H9 (cell line): Measurements from ENCODE around the gene CCR2. TPM values are rescaled to one million over a fixed set of nuclear protein-coding genes. Genes with fewer than 3 reads are reported as not detected.

ENCODE experiments used
- DNase-seq: peaks from one replicate; pipeline ENCODE4 v3.0.0-alpha.2; 2017
- H2AFZ ChIP-seq: one replicate; pipeline ENCODE4 v1.6.1; 2013; ENCODE audit warnings: mild to moderate bottlenecking, low read length, control low read depth, moderate library complexity
- H2AK5ac ChIP-seq: 2 replicates; pipeline ENCODE4 v1.6.1; 2013; ENCODE audit warnings: low read length, control low read depth, mixed read lengths; ENCODE audit not compliant: insufficient read length
- H2BK120ac ChIP-seq: one replicate; pipeline ENCODE4 v1.6.1; 2013; ENCODE audit warnings: low read depth, mild to moderate bottlenecking, low read length, control low read depth, inconsistent platforms; ENCODE audit not compliant: poor library complexity, severe bottlenecking
- H2BK12ac ChIP-seq: 2 replicates; pipeline ENCODE4 v1.6.1; 2013; ENCODE audit warnings: low read length, control low read depth, mixed read lengths, low read depth; ENCODE audit not compliant: insufficient read length
- H2BK15ac ChIP-seq: 2 replicates; pipeline ENCODE4 v1.6.1; 2013; ENCODE audit warnings: low read depth, low read length, control low read depth
- H2BK20ac ChIP-seq: one replicate; pipeline ENCODE4 v1.6.1; 2013; ENCODE audit warnings: low read depth, mild to moderate bottlenecking, low read length, control low read depth, inconsistent platforms; ENCODE audit not compliant: poor library complexity, severe bottlenecking
- H2BK5ac ChIP-seq: 2 replicates; pipeline ENCODE4 v1.6.1; 2013; ENCODE audit warnings: low read length, control low read depth, mixed read lengths; ENCODE audit not compliant: insufficient read length
- H3K14ac ChIP-seq: 2 replicates; pipeline ENCODE4 v1.6.1; 2013; ENCODE audit warnings: low read length, control low read depth; ENCODE audit not compliant: insufficient read depth
- H3K18ac ChIP-seq: 2 replicates; pipeline ENCODE4 v1.6.1; 2013; ENCODE audit warnings: low read depth, mild to moderate bottlenecking, mixed read lengths, low read length, control low read depth; ENCODE audit not compliant: insufficient read length
- H3K23ac ChIP-seq: 2 replicates; pipeline ENCODE4 v1.6.1; 2013; ENCODE audit warnings: low read length, control low read depth, mixed read lengths, low read depth; ENCODE audit not compliant: insufficient read length
- H3K23me2 ChIP-seq: 2 replicates; pipeline ENCODE4 v1.6.1; 2013; ENCODE audit warnings: low read depth, mild to moderate bottlenecking, mixed read lengths, low read length, control low read depth; ENCODE audit not compliant: insufficient read length, poor library complexity, severe bottlenecking
- H3K27ac ChIP-seq: 2 replicates; pipeline ENCODE4 v1.5.1; 2013; ENCODE audit warnings: low read length, control low read depth, mixed read lengths, low read depth; ENCODE audit not compliant: insufficient read length
- H3K27me3 ChIP-seq: 2 replicates; pipeline ENCODE4 v1.6.1; 2013; ENCODE audit warnings: low read length, control low read depth, inconsistent platforms; ENCODE audit not compliant: insufficient read depth
- H3K4ac ChIP-seq: 2 replicates; pipeline ENCODE4 v1.6.1; 2013; ENCODE audit warnings: low read depth, mild to moderate bottlenecking, control low read depth, inconsistent platforms, low read length, moderate library complexity
- H3K4me1 ChIP-seq: 2 replicates; pipeline ENCODE4 v1.6.1; 2013; ENCODE audit warnings: low read length, control low read depth, inconsistent platforms; ENCODE audit not compliant: insufficient read depth
- H3K4me2 ChIP-seq: 2 replicates; pipeline ENCODE4 v1.6.1; 2013; ENCODE audit warnings: low read length, control low read depth, mixed read lengths; ENCODE audit not compliant: insufficient read length, insufficient read depth
- H3K56ac ChIP-seq: 2 replicates; pipeline ENCODE4 v1.6.1; 2013; ENCODE audit warnings: low read depth, mild to moderate bottlenecking, mixed read lengths, low read length, control low read depth; ENCODE audit not compliant: insufficient read length
- H3K79me1 ChIP-seq: 2 replicates; pipeline ENCODE4 v1.6.1; 2013; ENCODE audit warnings: low read depth, mild to moderate bottlenecking, moderate library complexity, low read length, control low read depth, inconsistent platforms; ENCODE audit not compliant: insufficient read depth, poor library complexity, severe bottlenecking
- H3K79me2 ChIP-seq: 2 replicates; pipeline ENCODE4 v1.6.1; 2013; ENCODE audit warnings: low read length, control low read depth, inconsistent platforms; ENCODE audit not compliant: insufficient read depth
- H3K9ac ChIP-seq: 2 replicates; pipeline ENCODE4 v1.6.1; 2013; ENCODE audit warnings: low read length, control low read depth, mixed read lengths; ENCODE audit not compliant: insufficient read length; ENCODE audit errors: extremely low read depth
- H3K9me3 ChIP-seq: one replicate; pipeline ENCODE4 v1.6.1; 2013; ENCODE audit warnings: low read depth, low read length, inconsistent platforms; ENCODE audit not compliant: control insufficient read depth
- H3T11ph ChIP-seq: one replicate; pipeline ENCODE4 v1.6.1; 2013; ENCODE audit warnings: mild to moderate bottlenecking, low read length, control low read depth, inconsistent platforms
- H4K20me1 ChIP-seq: one replicate; pipeline ENCODE4 v1.6.1; 2013; ENCODE audit not compliant: control insufficient read depth, insufficient read length, insufficient read depth
- H4K5ac ChIP-seq: 2 replicates; pipeline ENCODE4 v1.6.1; 2013; ENCODE audit warnings: low read depth, mild to moderate bottlenecking, mixed read lengths, low read length, control low read depth; ENCODE audit not compliant: insufficient read length
- H4K8ac ChIP-seq: replicated peaks from 2 replicates; pipeline ENCODE4 v1.6.1; 2013; ENCODE audit warnings: low read length, control low read depth, mixed read lengths, low read depth; ENCODE audit not compliant: insufficient read length
- H4K91ac ChIP-seq: 2 replicates; pipeline ENCODE4 v1.6.1; 2013; ENCODE audit warnings: low read depth, mild to moderate bottlenecking, moderate library complexity, mixed read lengths, low read length, control low read depth; ENCODE audit not compliant: insufficient read length
- H3K27ac Mint-ChIP-seq, 3 experiments: 2 replicates in 2 of 3; 3 replicates in 1 of 3; pipeline ENCODE4 v1.8.0; 2020 to 2021; ENCODE audit warnings: mixed read lengths in 3 of 3, mild to moderate bottlenecking in 1 of 3, moderate library complexity in 1 of 3
- H3K27me3 Mint-ChIP-seq: 2 replicates; pipeline ENCODE4 v1.8.0; 2021; ENCODE audit warnings: low read depth, mild to moderate bottlenecking, moderate library complexity, mixed read lengths
- H3K36me3 Mint-ChIP-seq, 3 experiments: 2 replicates in 2 of 3; 3 replicates in 1 of 3; pipeline ENCODE4 v1.8.0; 2020 to 2021; ENCODE audit warnings: low read depth in 3 of 3, mixed read lengths in 3 of 3; ENCODE audit not compliant: insufficient read depth in 1 of 3
- H3K4me1 Mint-ChIP-seq, 2 experiments: 2 replicates each; pipeline ENCODE4 v1.8.0; 2020; ENCODE audit warnings: mixed read lengths in 2 of 2
- H3K4me3 Mint-ChIP-seq, 2 experiments: 2 replicates in 1 of 2; 3 replicates in 1 of 2; pipeline ENCODE4 v1.8.0; 2020 to 2021; ENCODE audit warnings: mild to moderate bottlenecking in 2 of 2, mixed read lengths in 2 of 2, moderate library complexity in 1 of 2
- H3K9me3 Mint-ChIP-seq, 2 experiments: 2 replicates in 1 of 2; 3 replicates in 1 of 2; pipeline ENCODE4 v1.8.0; 2020; ENCODE audit warnings: mild to moderate bottlenecking in 2 of 2, mixed read lengths in 2 of 2, moderate library complexity in 1 of 2
- WGBS: extraction: QIAGEN DNeasy Blood & Tissue Kit; methylation state at CpG from one replicate; pipeline ENCODE4 v1.1.7; 2013; ENCODE audit warnings: missing lambda C conversion rate, low lambda C conversion rate, mixed read lengths; ENCODE audit not compliant: insufficient read length; ENCODE audit errors: extremely low coverage; 5-methylcytosine and 5-hydroxymethylcytosine counted together
- long read RNA-seq: library from polyadenylated mRNA; unstranded; transcript quantifications from one replicate; pipeline ENCODE4 v2.0.0, GENCODE V29; 2020
- total RNA-seq: library from RNA; stranded (reverse); gene quantifications from 2 replicates; pipeline ENCODE4 v1.2.1, GENCODE V29; 2021
- TF ChIP-seq, protein P1 (sequence below): fragments of 200-600 bp; sonication (generic); conservative IDR thresholded peaks from 3 replicates; pipeline ENCODE4 v1.8.0; 2021; ENCODE audit warnings: antibody characterized with exemption, mild to moderate bottlenecking

Gene CCR2
- not detected in 2 replicates for total RNA-seq
- long read RNA-seq: 0 reads

GRCh38 chr3:46353647-46354410 is at the start of gene CCR2:
Gene CCR2 (plus strand): TSS chr3:46354111. CDS start chr3:46357528, 3,417 bp downstream.
- Histone ChIP-seq H2BK5ac (no peak within 1 kb of the TSS), H3K9me3 (no peaks in the 10 kb centered on the region), H2BK120ac (no peak within 1 kb of the TSS), H3K27ac (no peak within 1 kb of the TSS), H4K8ac (no peak within 1 kb of the TSS), H2BK20ac (no peak within 1 kb of the TSS), H3K23ac (no peak within 1 kb of the TSS), H3T11ph (no peak within 1 kb of the TSS), H2BK15ac (no peak within 1 kb of the TSS), H2AFZ (no peak within 1 kb of the TSS), H3K4me1 (0 out of 2 replicates have a peak, but pooled peaks cover 2% of the 10 kb centered on the region), H3K18ac (no peak within 1 kb of the TSS), H3K79me1 (no peaks in the 10 kb centered on the region), H3K14ac (no peak within 1 kb of the TSS; the same call in 1 of the 2 replicates), H4K5ac (no peak within 1 kb of the TSS), H2BK12ac (no peak within 1 kb of the TSS), H3K27me3 (no peaks in the 10 kb centered on the region; the same call in 1 of the 2 replicates), H3K56ac (no peak within 1 kb of the TSS), H3K4me2 (no peak within 1 kb of the TSS), H4K91ac (no peak within 1 kb of the TSS), H3K9ac (no peak within 1 kb of the TSS), H4K20me1 (no peaks in the 10 kb centered on the region), H2AK5ac (no peak within 1 kb of the TSS), H3K4ac (no peak within 1 kb of the TSS), H3K79me2 (no peaks in the 10 kb centered on the region), H3K23me2 (no peaks in the 10 kb centered on the region)
- DNase-seq: no peak
- WGBS: no CpG with 5 or more reads among the region's 7 CpGs
- H3K4me3 Mint-ChIP-seq: no peak within 1 kb of the TSS
- TF ChIP-seq, protein P1, sequence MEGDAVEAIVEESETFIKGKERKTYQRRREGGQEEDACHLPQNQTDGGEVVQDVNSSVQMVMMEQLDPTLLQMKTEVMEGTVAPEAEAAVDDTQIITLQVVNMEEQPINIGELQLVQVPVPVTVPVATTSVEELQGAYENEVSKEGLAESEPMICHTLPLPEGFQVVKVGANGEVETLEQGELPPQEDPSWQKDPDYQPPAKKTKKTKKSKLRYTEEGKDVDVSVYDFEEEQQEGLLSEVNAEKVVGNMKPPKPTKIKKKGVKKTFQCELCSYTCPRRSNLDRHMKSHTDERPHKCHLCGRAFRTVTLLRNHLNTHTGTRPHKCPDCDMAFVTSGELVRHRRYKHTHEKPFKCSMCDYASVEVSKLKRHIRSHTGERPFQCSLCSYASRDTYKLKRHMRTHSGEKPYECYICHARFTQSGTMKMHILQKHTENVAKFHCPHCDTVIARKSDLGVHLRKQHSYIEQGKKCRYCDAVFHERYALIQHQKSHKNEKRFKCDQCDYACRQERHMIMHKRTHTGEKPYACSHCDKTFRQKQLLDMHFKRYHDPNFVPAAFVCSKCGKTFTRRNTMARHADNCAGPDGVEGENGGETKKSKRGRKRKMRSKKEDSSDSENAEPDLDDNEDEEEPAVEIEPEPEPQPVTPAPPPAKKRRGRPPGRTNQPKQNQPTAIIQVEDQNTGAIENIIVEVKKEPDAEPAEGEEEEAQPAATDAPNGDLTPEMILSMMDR: no peak
- H3K36me3 Mint-ChIP-seq: no peaks in the 10 kb centered on the region
- H3K27me3 Mint-ChIP-seq: peaks cover 24% of the 10 kb centered on the region
- H3K4me1 Mint-ChIP-seq: peaks cover 7 to 10% of the 10 kb centered on the region in 2 experiments
- no peak within 1 kb of the TSS for H3K27ac Mint-ChIP-seq
- H3K9me3 Mint-ChIP-seq: no peaks in the 10 kb centered on the region
